Activated CD4-positive, alpha-beta T cell treated with anti-CD3 and anti-CD28 coated beads, Interleukin-2, amount 50 U/mL, for 48 hours (primary cell): ENCODE results near the gene ERMARD.

ENCODE experiments used
- DNase-seq, 2 experiments: peaks; one replicate each; pipeline ENCODE4 v3.0.0-alpha.2; 2020

Gene ERMARD

DNA sequence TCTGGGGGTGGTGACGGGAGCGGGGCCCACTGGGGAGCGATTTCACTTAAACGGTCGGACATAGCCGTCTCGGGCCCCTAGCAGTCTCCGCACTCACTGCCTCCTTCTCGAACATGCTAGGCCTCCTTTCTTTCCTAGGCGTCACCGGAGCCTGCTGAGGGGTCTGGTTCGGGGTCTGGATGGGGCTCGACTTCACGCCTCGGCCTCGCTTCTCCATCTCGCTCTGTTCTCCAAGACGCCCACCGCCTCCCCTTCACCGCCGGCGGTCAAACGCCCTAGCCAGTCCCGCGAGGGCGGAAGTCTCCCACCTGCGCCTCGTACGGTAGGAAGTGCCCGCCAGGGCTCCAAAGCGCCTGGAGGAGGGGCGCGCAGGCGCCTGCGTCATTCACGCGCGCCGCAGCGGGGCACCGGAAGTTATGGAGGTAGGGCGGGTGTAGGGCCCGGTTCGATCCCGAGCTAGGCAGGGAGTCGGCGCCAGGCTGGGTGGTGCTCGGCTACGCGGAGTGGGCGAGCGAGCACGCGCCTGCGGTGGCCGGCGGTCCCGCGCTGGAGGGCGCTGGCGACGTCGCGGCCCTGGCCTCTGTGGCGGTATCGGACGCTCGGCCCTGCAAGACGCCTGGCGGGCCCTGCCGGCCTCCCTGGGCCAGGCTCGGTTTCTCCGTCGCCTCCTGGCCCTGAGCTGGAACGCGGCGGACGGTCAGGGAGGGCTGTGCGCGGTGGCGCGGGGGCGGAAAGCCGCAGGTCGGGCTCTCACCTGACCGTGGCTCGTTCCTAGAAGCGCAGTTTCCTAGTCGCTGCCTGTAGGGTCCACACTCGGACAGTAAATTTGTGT, at the start of gene ERMARD, which contains the start of gene DYNLT2:
Gene ERMARD (plus strand): TSS at position 381 of the 832 bp plus-strand sequence. CDS start 36 bp downstream, at position 417.
Gene DYNLT2 (minus strand): TSS at position 331 of the 832 bp plus-strand sequence. CDS start 114 bp downstream, at position 217.
- DNase-seq: peak; percentile 91 to 93

DNA sequence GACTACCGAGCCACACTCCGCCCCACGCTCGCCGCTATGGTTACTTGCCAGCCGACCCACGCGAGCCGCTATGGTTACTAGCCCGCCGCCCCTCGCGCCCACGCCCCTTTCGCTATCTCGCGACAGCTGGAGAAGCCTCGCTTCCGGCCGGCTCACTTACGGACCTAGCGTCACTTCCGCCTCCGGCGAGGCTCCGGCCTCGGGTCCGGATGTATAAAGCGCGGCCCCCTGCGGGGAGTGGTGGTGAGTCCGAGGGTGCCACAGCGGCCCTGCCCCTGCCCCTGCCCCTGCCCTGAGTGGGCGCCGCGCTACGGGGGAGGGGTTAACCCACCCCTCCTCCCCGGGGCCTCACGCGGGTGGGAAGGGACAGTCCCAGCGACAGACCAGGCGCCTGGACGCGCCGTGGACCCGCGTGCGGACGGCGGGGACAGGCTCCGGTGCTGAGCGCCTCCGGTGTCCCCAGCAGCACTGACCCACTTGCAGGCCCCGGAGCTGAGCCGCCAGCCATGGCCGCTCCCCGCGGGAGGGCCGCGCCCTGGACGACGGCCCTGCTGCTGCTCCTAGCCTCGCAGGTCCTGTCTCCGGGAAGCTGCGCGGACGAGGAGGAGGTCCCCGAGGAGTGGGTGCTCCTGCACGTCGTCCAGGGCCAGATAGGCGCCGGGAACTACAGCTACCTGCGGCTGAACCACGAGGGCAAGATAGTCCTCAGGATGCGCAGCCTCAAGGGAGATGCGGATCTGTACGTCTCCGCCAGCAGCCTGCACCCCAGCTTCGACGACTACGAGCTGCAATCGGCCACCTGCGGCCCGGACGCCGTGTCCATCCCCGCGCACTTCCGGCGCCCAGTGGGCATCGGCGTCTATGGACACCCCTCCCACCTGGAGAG, 49.2 kb upstream of the ERMARD start, which contains the start of the genes C6orf120 and WDR27:
Gene C6orf120 (plus strand): TSS at position 173 of the 886 bp plus-strand sequence. CDS start 334 bp downstream, at position 507.
Gene WDR27 (minus strand): TSS at position 76 of the 886 bp plus-strand sequence. CDS start 13,024 bp downstream, outside the sequence.
- peak; percentile 98 for DNase-seq

DNA sequence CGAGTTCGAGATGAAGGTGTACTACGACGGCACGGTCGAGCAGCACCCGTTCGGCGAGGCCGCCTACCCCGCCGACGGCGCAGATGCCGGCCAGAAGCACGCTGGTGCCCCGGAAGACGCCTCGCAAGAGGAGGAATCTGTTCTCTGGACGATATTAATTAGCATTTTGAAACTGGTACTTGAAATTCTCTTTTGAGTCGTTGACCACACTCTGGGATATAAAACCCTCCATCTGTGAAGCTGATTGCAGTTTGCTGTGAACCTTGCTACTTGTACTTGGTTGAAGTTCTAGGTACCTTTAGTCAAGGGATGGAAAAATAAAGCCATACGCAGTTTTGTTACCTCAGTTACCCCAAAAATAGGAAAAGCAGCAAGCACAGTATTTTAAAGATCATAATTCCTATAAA, 48.6 kb upstream of the ERMARD start:
- DNase-seq: peak in 1 of 2 experiments; percentile 39

DNA sequence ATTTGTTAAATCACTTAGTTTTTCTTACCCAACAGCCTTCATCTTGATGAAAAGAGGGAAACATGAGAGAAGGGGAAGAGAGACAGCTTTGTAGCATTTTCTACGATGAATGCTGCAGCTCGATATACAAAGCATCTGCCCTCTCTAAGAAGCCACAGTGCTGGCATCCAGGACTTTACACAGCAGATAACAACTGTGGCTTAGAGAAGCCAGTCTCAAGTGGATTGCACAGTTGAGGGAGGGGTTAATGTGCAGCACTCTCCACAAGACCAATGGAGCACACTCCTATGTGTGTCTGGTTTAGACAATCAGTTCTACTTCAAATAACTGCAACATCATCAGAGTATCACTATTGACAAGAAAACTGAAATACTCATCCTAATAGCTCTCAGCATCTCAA, 43.6 kb upstream of the ERMARD start:
- DNase-seq: no peak

DNA sequence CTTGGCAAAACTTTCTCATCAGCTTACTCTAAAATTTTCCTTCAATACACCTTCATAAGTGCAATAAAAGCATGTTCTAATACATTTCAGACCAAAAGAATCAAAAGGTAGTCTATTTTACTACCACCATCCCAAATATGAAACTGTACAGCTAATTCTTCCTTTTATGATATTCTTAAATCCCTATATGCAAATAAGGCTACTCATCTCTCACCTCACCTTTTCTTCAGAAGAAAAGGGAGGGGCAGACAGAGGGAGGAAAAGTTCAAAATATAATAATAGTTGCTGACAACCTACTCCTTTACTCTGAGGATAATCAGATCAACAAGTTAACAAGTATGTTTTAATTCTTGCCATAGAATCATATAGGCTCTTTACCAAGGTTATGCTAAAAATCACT, 42.1 kb upstream of the ERMARD start:
- DNase-seq: no peak

DNA sequence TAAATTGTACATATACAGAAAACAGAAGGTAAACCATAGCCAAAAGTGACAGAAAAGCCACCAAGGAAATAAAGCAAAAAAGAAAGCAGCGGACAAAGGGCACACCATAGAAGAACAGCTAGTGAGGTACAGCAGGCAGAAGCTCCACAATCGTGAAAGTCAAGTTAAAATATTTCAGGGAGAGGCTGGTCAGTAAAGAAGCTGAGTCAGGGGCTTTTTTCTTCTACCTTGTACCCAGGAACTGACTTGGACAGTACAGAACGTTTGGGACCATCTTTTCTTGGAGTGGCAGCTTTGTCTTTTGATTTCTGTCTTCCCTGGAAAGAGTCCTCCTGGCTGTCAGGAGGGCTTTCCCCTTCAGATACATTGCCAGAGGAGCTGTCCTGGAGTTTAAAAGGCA, 41.4 kb upstream of the ERMARD start:
- no peak for DNase-seq

DNA sequence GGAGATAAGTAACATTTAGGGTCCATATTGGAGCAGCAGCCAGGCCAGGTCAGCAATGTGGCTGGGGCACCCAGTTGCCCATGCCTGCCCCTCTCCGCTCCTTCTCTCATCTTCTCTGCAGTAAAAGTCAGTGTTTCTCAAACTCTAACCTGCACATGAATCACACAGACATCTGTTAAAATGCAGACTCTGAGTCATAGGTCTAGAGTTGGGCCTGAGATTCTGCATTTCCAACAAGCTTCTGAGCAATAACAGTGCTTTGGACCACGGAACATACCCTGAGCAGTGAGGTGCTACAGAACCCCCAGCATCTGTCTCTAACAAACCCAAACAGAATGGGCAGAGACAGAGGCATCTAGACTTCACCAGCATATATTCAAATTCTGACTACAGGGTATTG, 37.2 kb upstream of the ERMARD start:
- DNase-seq: no peak

DNA sequence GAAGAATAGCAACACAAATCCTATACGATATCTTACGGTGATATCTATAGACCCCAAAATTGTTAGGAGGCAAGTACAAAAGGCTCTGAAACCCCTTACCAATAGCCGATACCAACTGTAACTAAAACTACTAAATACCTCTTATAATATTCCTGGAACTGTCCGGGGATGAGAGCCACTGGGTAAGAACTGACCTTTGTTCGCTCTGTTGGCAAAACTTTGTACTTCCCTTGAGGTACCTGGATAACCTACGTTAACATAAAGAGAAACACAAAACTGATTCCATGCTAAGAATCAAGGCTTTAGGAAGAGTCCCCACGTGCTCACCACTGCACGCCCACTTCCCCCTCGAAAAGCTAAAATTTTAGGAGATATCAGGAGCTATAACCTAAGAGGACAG, 36.8 kb upstream of the ERMARD start:
- DNase-seq: no peak

DNA sequence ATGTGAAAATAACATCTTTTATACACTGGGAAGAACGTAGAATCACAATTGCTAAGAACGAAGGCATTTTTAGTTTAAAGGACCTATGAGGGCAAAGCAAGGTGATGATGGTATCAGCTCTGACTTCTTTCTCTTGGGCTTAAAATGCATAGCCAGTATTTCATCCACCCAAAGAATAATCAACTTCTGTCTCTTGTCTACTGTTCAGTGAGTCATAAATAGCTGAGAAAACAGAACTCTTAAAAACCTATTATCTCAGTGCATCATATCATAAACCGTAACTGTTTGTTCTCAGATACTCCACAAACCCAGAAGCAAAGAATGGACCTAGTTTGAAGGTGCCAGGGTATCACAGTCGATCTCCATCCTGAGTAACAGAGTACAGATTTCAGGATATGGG, 32.3 kb upstream of the ERMARD start:
- no peak for DNase-seq

DNA sequence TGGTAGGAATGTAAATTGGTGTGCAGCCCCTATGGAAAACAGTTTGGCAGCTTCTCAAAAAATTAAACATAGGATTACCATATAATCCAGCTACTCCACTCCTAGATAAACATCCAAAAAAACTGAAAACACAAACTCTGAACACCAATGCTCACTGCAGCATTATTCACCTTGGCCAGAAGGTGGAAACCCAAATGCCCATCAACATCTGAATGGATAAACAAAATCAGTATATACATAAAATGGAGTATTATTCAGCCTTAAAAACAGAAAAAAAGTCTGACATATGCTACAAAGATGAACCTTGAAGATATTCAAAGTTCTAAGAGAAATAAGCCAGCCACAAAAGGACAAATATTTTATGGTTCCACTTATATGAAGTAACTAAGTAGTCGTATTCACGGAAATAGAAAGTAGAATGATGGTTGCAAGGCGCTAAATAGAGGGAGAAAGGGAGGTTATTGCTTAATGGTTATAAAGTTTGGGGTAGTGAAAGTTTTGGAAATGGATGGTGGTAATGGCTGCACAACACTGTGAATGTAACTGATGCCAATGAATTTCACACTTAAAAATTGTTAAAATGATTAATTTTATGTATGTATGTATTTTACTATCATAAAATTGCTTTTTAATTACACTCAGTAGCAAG, 31.1 kb upstream of the ERMARD start:
- DNase-seq: no peak

DNA sequence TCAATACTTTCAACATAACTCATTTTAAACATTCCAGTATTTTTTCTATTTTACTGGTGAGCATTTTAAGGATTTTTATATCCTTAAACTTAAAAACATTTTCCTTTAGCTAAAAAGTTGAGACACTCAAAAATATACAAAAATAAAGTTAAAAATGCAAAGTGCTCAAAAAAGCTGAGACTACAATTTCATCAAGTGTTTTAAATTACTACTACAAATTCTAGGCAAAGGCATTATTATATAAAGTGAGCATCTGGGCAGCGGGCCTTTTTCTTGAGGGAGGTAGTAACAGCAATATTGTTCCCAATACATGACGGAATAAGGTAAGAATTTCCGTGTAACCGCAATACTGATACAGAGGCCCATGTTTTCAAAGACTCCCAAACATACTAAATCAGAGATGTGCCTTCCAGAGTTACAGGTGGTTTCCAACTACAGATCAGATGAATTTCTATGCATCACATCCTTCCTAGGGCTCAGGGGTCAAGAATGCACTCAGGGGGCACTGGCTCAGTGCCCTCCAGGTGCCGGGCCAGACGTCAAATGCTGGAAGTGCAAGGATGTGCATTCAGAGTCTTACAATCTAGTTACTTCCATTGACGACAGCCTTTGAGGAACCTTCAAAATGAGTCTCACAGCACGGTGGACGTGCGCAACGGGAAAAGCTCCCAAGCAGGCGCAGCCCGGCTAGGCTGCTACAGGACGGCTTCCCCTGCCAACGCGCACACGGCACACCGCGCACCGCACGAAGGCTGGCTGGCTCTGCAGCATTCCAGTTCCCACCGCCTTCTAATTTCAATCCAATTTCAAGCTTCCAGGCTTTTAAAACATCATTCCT, 28.8 kb upstream of the ERMARD start:
- DNase-seq: peak; percentile 43 to 54

DNA sequence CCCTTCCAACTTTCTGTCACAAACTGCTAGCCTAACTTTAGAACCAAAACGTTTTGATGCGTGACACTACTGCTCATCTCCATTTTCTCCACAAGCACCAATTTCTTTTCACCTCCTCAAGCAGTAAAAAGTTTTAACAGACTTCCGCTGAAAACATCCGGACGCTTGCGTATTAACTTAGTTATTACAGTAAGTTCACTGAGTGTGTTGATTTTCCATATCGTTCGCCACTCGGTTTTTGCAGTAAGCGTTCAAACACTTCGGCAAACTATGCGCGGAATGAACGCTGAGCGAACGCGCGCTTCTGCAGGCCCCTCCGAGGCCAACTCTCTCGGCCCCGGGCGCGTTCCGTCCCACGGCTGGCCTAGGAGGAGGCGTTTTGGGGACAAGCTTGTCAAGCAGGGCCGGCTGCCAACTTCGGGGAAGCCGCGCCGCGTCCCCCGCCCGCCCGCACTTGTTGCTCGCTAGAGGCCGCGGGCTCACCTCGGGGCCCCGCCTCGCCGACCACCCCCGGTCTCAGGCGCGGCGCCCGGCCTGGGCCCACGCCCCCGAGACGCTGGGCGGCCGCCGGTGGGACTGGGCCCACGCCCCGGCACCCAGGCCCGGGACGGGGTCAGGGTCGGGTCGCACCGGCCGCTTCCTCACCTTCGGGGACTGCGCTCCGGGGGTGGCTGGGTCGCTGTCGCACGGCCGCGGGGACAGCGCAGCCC, 28.1 kb upstream of the ERMARD start:
- peak; percentile 56 to 65 for DNase-seq

DNA sequence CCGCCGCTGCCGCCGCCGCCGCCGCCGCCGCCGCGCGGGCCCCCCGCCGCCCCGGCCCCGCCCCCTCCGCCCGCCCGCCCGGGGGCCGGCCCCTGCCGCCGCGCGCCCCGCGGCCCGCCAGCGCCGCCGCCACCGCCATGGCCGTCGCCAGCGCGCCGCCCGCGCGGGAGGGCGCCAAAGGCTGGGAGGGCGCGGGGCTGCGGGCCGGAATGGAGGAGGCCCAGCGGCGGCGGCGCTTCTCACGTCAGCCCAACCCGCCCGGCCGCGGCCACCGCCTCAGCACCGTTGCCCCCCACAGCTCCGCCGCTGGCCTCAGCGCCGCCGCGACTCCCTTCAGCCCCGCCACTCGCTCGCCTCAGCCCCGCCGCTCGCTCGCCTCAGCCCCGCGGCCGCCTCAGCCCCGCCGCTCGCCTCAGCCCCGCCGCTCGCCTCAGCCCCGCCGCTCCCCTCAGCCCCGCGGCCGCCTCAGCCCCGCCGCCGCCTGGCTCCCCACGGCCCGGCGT, 27.4 kb upstream of the ERMARD start:
- peak; percentile 24 to 36 for DNase-seq

DNA sequence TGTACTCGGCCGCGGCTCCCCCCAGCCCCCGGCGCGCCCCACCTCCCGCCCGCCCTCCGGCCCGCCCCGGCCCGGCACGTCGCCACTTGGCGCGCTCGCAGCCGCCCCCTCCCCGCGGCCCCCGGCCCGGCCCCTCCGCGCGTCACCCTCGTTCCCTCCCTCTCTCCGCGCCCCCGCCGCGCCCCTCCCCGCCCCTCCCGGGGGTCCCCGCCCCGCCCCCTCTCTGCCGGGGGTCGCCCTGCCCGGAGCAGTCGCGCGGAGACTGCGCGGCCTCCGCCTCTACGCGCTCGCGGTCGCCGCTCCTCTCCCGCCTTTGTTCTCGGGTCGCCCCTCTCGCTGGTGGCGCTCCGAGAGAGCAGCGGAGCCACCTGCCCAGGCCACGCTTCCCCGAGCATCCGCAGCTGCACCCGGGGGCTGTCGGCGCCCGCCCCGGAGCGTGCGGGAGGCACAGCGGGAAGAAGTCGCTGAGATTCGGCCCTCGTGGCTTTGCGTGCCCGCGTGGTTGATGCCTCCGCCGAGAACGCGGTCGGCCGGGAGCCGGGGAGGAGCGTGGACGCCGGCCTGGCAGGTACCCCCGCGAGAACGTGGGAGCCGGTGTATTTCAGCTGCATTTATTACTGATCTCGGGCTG, 26.8 kb upstream of the ERMARD start, which contains the start of gene PHF10:
Gene PHF10 (minus strand): TSS at position 7 of the 631 bp plus-strand sequence. CDS start 569 bp downstream, outside the sequence.
- DNase-seq: peak; percentile 65 to 69

DNA sequence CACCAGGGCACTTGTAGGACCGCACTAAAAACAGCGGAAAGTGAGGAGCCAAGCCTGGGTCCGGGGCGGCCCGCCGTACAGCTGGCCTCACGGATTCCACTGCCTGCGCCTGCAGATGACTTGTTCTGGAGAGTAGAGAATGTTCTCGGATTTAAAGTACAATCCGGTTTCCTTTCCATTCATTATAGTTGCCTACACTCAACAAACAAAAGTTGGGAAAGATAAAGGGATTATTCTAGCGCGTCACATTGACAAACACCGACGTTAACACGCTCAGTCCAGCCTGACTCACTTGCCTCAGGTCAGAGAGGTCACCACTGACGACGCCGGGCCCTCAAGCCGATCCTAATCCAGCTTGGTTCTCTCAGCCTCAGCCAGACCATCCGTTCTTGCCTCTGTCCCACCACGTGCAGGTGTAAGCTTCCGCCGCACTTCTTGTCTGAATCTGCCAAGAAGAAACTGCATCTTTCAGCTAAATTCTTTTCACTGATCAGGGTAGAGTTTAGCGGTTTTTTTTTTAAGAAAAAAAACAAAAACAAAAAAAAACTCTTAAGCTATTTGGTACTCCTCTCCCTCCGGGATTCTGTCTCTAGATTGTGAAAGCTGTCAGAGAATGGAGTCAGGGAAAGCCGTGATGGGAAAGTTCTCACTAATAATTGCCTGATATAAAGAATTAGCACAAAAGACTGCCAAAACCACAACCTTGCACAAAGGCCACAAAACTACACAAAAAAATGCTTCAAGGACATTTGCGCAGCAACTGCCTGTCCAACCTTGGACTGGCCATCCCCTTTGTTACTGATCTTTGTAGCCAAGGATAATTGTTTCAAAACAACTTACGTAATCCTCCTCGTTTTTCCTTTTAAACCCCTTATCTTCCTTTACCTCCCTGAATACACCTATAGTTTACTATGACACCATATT, 26.0 kb upstream of the ERMARD start:
- peak; percentile 35 to 43 for DNase-seq

DNA sequence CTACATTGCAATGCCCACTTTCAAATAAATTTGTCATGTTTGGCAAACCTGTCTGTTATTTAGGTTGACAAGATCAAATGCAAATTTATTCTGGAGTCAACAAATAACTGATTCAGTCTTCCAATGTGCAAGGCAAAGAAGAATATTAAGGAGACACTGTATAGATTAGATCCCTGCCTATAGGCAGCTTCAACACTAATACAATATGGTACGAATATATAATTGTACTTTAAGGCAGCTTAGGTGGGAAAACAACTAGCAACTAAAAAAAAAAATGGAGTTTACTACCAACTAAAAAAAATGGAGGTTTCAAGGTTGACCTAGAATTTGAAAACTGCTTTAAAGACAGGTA, 25.4 kb upstream of the ERMARD start:
- no peak for DNase-seq

DNA sequence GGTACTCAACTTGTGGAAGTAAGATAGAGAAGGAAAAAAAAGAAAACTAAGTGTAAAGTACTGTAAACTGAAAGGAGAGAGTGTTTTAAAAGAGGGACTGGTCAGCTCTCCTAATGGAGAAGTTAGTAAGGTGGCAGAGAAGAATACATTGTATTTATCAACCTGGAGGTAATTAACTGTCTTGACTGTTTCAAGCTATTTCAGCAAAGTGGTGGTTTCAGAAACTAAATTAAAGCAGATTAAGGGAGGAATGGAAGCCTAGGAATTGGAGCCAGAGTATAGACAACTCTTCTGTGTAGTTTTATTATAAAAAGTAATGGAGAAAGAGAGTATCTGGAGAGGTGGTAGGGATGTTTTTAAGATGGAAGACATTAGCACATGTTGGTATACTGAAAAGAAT, 24.5 kb upstream of the ERMARD start:
- DNase-seq: no peak

DNA sequence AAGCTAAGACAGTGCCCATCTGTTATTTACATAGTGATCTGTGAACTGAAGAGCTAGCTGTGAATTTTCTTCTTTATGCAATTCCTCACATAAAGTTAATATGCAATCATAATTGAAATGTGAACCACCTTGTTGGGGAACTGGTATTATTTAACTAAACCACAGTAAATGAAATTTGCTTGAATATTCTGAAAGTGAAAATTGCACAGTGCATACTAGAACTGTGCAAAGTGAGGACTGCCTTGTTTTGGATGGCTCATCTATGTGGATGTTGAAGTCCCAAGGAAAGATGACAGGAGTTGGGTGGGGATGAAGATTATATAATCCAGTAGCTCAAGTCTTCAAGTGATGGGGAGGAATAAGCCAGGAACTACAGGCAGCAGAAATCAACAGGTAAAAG, 21.5 kb upstream of the ERMARD start:
- DNase-seq: no peak
